Karpas-422 (cell line): ENCODE results near the gene CRELD2. TPM values are rescaled to one million over a fixed set of nuclear protein-coding genes. Genes with fewer than 3 reads are reported as not detected.

Experiments used
- DNase-seq: peaks from one replicate; pipeline ENCODE4 v3.0.0-alpha.2; 2015
- H2AFZ ChIP-seq: fragments of 200-600 bp; sonication (generic); 2 replicates; pipeline ENCODE4 v1.6.1; 2014; ENCODE audit warnings: antibody characterized with exemption, low read length, mixed read lengths
- H3K27ac ChIP-seq: fragments of 200-600 bp; sonication (generic); 2 replicates; pipeline ENCODE4 v1.5.1; 2014; ENCODE audit warnings: mild to moderate bottlenecking, low read length, moderate library complexity
- H3K27me3 ChIP-seq: fragments of 200-600 bp; sonication (generic); 2 replicates; pipeline ENCODE4 v1.6.1; 2014; ENCODE audit warnings: low read length, mixed read lengths
- H3K36me3 ChIP-seq: fragments of 200-600 bp; sonication (generic); 2 replicates; pipeline ENCODE4 v1.6.1; 2014; ENCODE audit warnings: low read length, mixed read lengths; ENCODE audit not compliant: insufficient read depth
- H3K4me1 ChIP-seq: fragments of 200-600 bp; sonication (generic); 2 replicates; pipeline ENCODE4 v1.6.1; 2014; ENCODE audit warnings: mild to moderate bottlenecking, low read length, mixed read lengths
- H3K4me2 ChIP-seq: fragments of 200-600 bp; sonication (generic); 2 replicates; pipeline ENCODE4 v1.6.1; 2014; ENCODE audit warnings: low read length, low read depth, mild to moderate bottlenecking; ENCODE audit not compliant: poor library complexity, severe bottlenecking
- H3K4me3 ChIP-seq: fragments of 200-600 bp; sonication (generic); 2 replicates; pipeline ENCODE4 v1.5.1; 2014; ENCODE audit warnings: mild to moderate bottlenecking, antibody characterized with exemption, low read length, mixed read lengths
- H3K79me2 ChIP-seq: fragments of 200-600 bp; sonication (generic); 2 replicates; pipeline ENCODE4 v1.6.1; 2014; ENCODE audit warnings: mild to moderate bottlenecking, low read length, mixed read lengths
- H3K9ac ChIP-seq: fragments of 200-600 bp; sonication (generic); 2 replicates; pipeline ENCODE4 v1.6.0; 2014; ENCODE audit warnings: low read length
- H3K9me2 ChIP-seq: fragments of 200-600 bp; sonication (generic), shearing (Covaris generic); replicated peaks from 2 replicates; pipeline ENCODE4 v1.6.0; 2014; ENCODE audit warnings: mild to moderate bottlenecking, low read length, moderate library complexity; ENCODE audit not compliant: insufficient read depth
- H3K9me3 ChIP-seq: fragments of 300-700, 200-600 bp; sonication (generic); 2 replicates; pipeline ENCODE4 v1.6.1; 2014; ENCODE audit warnings: low read length, mixed read lengths
- H4K20me1 ChIP-seq: fragments of 200-600 bp; sonication (generic); 2 replicates; pipeline ENCODE4 v1.6.1; 2014; ENCODE audit warnings: mild to moderate bottlenecking, antibody characterized with exemption, low read length, low read depth; ENCODE audit not compliant: insufficient read depth
- total RNA-seq: library from RNA; depleted of rRNA; stranded (reverse); fragments of >200 nt; shearing (Covaris generic); gene quantifications from 2 replicates; pipeline ENCODE4 v1.2.3, GENCODE V29; 2014; ENCODE audit warnings: low replicate concordance

CRELD2 gene
- total RNA-seq, 1 experiment from 2014 or later: 12.7 TPM

DNA sequence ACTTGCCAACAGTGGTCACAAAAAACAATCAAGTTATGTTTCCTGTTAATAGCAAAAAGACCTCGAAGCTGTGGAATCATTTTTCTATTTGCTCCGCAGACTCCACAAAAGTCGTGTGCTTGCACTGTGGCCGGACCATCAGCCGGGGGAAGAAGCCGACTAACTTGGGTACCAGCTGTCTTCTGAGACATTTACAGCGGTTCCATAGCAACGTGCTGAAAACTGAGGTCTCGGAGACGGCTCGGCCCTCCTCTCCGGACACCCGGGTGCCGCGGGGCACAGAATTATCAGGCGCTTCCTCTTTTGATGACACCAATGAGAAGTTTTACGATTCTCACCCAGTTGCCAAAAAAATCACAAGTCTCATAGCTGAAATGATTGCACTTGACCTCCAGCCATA lies 33.2 kb upstream of the CRELD2 start:
- peaks cover 82% of the 10 kb centered on the region for H3K79me2 ChIP-seq
- H3K9me3 ChIP-seq: no peaks in the 10 kb centered on the region
- no peak overlapping the region for H2AFZ ChIP-seq
- H3K4me3 ChIP-seq: no peak overlapping the region
- H3K27me3 ChIP-seq: no peaks in the 10 kb centered on the region
- DNase-seq: no peak
- peaks cover 61% of the 10 kb centered on the region for H3K36me3 ChIP-seq
- H3K9ac ChIP-seq: no peak overlapping the region
- H4K20me1 ChIP-seq: peaks cover 4% of the 10 kb centered on the region; the same call in 1 of the 2 replicates
- no peak overlapping the region for H3K4me2 ChIP-seq
- no peaks in the 10 kb centered on the region for H3K9me2 ChIP-seq
- no peaks in the 10 kb centered on the region for H3K4me1 ChIP-seq
- no peak overlapping the region for H3K27ac ChIP-seq

DNA sequence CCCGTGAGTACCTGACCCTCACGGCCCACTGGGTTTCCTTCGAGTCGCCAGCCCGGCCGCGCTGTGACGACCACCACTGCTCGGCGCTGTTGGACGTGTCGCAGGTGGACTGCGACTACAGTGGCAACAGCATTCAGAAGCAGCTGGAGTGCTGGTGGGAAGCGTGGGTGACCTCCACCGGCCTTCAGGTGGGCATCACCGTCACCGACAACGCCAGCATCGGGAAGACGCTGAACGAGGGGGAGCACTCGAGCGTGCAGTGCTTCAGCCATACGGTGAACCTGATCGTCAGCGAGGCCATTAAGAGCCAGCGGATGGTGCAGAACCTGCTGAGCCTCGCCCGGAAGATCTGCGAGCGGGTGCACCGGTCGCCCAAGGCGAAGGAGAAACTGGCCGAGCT lies 32.6 kb upstream of the CRELD2 start:
- Histone ChIP-seq H3K4me2 (no peak overlapping the region), H3K79me2 (peaks cover 76% of the 10 kb centered on the region), H3K4me3 (no peak overlapping the region), H3K9me3 (no peaks in the 10 kb centered on the region), H4K20me1 (peaks cover 4% of the 10 kb centered on the region; the same call in 1 of the 2 replicates), H3K27me3 (no peaks in the 10 kb centered on the region), H2AFZ (no peak overlapping the region), H3K36me3 (peaks cover 61% of the 10 kb centered on the region), H3K9me2 (no peaks in the 10 kb centered on the region), H3K4me1 (no peaks in the 10 kb centered on the region), H3K9ac (no peak overlapping the region), H3K27ac (no peak overlapping the region)
- no peak for DNase-seq

DNA sequence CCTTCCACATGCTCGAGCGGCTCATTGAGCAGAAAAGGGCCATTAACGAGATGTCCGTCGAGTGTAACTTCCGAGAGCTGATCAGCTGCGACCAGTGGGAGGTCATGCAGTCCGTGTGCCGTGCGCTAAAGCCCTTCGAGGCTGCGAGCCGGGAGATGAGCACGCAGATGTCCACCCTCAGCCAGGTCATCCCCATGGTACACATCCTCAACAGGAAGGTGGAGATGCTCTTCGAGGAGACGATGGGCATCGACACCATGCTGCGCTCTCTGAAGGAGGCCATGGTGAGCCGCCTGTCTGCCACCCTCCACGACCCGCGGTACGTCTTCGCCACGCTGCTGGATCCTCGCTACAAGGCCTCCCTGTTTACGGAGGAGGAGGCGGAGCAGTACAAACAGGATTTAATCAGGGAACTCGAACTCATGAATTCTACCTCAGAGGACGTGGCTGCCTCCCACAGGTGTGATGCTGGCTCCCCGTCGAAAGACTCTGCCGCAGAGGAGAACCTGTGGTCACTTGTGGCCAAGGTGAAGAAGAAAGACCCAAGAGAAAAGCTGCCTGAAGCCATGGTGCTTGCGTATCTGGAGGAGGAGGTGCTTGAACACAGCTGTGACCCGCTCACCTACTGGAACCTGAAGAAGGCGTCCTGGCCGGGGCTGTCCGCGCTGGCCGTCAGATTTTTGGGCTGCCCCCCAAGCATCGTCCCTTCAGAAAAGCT lies 31.9 kb upstream of the CRELD2 start:
- no peak overlapping the region for H2AFZ ChIP-seq
- peaks cover 70% of the 10 kb centered on the region for H3K79me2 ChIP-seq
- no peak overlapping the region for H3K4me2 ChIP-seq
- no peaks in the 10 kb centered on the region for H3K9me3 ChIP-seq
- H4K20me1 ChIP-seq: peaks cover 4% of the 10 kb centered on the region; the same call in 1 of the 2 replicates
- DNase-seq: no peak
- H3K4me1 ChIP-seq: no peaks in the 10 kb centered on the region
- no peak overlapping the region for H3K27ac ChIP-seq
- peaks cover 61% of the 10 kb centered on the region for H3K36me3 ChIP-seq
- H3K4me3 ChIP-seq: no peak overlapping the region
- H3K9me2 ChIP-seq: no peaks in the 10 kb centered on the region
- H3K9ac ChIP-seq: no peak overlapping the region
- no peaks in the 10 kb centered on the region for H3K27me3 ChIP-seq

DNA sequence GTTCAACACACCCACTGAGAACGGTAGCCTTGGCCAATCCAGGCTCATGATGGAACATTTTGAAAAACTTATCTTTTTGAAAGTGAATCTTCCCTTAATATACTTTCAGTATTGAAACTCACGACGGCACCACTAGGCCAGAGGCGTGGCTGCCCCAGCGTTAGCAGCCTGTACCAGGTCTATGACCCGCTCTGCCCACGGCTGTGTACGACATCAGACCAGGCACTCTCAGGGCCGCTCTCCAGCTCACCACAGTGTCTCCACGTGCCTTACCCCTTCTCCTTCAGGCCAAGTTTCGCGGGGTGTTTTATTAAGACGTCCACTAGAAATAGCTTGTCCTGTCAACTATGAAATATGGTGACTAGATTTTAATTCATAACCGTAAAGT lies 31.4 kb upstream of the CRELD2 start:
- Histone ChIP-seq H3K9ac (no peak overlapping the region), H3K4me1 (no peaks in the 10 kb centered on the region), H3K4me3 (no peak overlapping the region), H4K20me1 (peaks cover 2% of the 10 kb centered on the region; the same call in 1 of the 2 replicates), H2AFZ (no peak overlapping the region), H3K4me2 (no peak overlapping the region), H3K27me3 (no peaks in the 10 kb centered on the region), H3K9me3 (no peaks in the 10 kb centered on the region), H3K79me2 (peaks cover 64% of the 10 kb centered on the region), H3K27ac (no peak overlapping the region), H3K36me3 (peaks cover 61% of the 10 kb centered on the region), H3K9me2 (no peaks in the 10 kb centered on the region)
- DNase-seq: no peak

DNA sequence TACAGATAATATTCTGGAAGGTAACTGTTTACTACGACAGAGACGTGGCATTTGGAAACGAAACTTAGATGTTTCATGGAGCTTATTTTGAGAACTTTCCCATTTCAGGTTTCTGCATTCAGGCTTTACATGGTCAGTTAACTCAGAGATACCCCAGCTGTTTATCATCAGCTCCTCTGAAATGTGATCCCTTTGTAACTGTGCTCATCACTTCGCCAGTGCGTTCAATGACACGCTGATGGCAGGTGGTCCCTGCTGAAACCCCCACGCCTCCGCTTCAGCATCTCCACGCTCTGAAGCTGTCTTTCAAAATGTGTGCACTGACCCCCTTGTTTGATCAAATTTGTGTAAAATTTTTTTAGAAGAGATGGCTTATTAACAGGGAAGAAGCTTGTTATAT lies 30.7 kb upstream of the CRELD2 start:
- Histone ChIP-seq H3K36me3 (peaks cover 61% of the 10 kb centered on the region), H3K9me3 (no peaks in the 10 kb centered on the region), H3K4me3 (no peak overlapping the region), H3K4me2 (no peak overlapping the region), H4K20me1 (no peaks in the 10 kb centered on the region), H3K27ac (no peak overlapping the region), H3K9me2 (no peaks in the 10 kb centered on the region), H3K79me2 (peaks cover 58% of the 10 kb centered on the region), H3K4me1 (no peaks in the 10 kb centered on the region), H2AFZ (no peak overlapping the region), H3K9ac (no peak overlapping the region), H3K27me3 (no peaks in the 10 kb centered on the region)
- no peak for DNase-seq

DNA sequence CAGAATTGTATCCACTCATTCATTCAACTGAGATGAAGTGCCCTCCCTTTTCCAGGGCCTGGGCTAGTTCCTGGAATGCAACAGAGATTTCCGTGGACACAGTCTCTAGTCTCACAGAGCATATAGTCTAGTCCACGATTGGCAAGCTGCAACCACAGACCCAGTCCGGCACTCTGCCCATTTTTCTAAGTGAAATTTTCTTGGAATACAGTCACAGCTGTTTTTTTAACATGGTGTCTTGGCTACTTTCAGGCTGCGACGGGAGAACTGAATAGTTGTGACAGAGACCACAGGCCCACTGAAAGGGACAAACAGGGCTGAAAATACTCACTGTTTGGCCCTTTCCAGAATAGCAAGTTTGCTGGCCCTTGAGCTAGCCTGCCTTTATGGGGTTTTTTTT lies 29.4 kb upstream of the CRELD2 start:
- Histone ChIP-seq H3K9me2 (no peaks in the 10 kb centered on the region), H3K27ac (no peak overlapping the region), H3K9me3 (no peaks in the 10 kb centered on the region), H3K4me1 (no peaks in the 10 kb centered on the region), H3K9ac (no peak overlapping the region), H3K4me3 (no peak overlapping the region), H3K79me2 (peaks cover 44% of the 10 kb centered on the region), H3K4me2 (no peak overlapping the region), H3K27me3 (no peaks in the 10 kb centered on the region), H2AFZ (no peak overlapping the region), H4K20me1 (no peaks in the 10 kb centered on the region), H3K36me3 (peaks cover 49% of the 10 kb centered on the region)
- DNase-seq: no peak

DNA sequence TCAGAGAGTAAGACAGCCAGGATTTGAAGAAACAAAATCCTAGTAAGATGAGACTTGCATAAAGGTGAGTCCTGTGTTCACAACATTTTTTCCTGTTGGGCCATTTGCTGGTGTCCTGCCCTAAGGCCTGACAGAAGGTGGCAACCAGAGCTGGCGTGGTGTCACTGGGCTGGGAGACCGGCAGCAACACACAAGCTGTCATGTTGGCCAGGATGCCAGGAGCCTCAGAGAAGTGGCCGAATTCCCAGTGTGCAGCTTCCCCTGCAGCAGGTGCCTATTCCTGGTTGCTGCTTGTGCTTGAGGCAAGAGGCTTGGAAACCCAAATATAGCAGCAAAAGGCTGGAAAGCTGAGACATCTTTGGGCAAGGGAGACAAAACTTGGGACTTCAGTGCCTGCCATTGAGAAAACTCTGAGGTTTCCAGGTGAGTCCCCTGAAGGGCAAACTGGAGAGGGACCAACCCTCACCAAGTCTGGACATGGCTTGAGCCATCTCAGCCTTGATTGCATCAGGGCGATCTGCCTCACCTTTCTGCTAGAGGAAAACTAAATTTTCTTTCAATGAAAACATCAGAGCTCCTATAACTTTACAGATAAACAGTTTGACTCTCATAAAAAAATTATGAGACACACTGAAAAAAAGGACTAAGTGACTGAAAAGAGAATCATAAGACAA lies 26.1 kb upstream of the CRELD2 start:
- H3K36me3 ChIP-seq: peaks cover 19% of the 10 kb centered on the region
- no peak overlapping the region for H3K27ac ChIP-seq
- no peaks in the 10 kb centered on the region for H3K9me2 ChIP-seq
- no peak overlapping the region for H3K4me2 ChIP-seq
- H3K4me1 ChIP-seq: no peaks in the 10 kb centered on the region
- no peaks in the 10 kb centered on the region for H4K20me1 ChIP-seq
- H3K9ac ChIP-seq: no peak overlapping the region
- H3K27me3 ChIP-seq: no peaks in the 10 kb centered on the region
- H3K79me2 ChIP-seq: peaks cover 22% of the 10 kb centered on the region
- DNase-seq: no peak
- no peak overlapping the region for H2AFZ ChIP-seq
- no peaks in the 10 kb centered on the region for H3K9me3 ChIP-seq
- H3K4me3 ChIP-seq: no peak overlapping the region

DNA sequence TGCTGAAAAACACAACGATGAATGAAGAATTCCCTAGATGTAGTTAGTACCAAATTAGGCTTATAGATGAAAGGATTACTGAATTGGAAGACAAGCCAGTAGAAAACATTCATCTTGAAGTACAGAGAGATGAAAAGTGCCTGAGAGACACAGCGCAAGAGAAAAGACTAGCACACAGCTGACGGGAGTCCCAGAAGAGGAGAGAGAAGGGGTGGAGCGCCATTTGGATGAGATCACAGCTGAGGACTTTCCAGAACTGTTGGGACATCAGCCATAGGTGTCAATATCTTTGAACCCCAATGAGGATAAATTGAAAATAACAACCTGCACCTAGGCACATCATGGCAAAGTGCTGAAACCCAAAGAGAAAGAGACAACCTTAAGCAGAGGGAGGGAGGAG lies 25.4 kb upstream of the CRELD2 start:
- no peaks in the 10 kb centered on the region for H3K4me1 ChIP-seq
- H3K27ac ChIP-seq: no peak overlapping the region
- no peak for DNase-seq
- peaks cover 13% of the 10 kb centered on the region for H3K36me3 ChIP-seq
- no peak overlapping the region for H2AFZ ChIP-seq
- H4K20me1 ChIP-seq: no peaks in the 10 kb centered on the region
- H3K79me2 ChIP-seq: peaks cover 16% of the 10 kb centered on the region
- H3K27me3 ChIP-seq: no peaks in the 10 kb centered on the region
- no peaks in the 10 kb centered on the region for H3K9me2 ChIP-seq
- H3K4me2 ChIP-seq: no peak overlapping the region
- no peaks in the 10 kb centered on the region for H3K9me3 ChIP-seq
- H3K9ac ChIP-seq: no peak overlapping the region
- H3K4me3 ChIP-seq: no peak overlapping the region
